ENCODE data around the gene CPT1C. TPM values are rescaled to one million over a fixed set of nuclear protein-coding genes. Genes with fewer than 3 reads are reported as not detected.
A peak's percentile ranks its signal among the peaks of the same experiment; 100 is the strongest.

CPT1C gene
- total and polyA plus RNA-seq, 2 of the 4 experiments (the other 2 are of a cell fraction) = 14.2 to 56.1 TPM

DNA sequence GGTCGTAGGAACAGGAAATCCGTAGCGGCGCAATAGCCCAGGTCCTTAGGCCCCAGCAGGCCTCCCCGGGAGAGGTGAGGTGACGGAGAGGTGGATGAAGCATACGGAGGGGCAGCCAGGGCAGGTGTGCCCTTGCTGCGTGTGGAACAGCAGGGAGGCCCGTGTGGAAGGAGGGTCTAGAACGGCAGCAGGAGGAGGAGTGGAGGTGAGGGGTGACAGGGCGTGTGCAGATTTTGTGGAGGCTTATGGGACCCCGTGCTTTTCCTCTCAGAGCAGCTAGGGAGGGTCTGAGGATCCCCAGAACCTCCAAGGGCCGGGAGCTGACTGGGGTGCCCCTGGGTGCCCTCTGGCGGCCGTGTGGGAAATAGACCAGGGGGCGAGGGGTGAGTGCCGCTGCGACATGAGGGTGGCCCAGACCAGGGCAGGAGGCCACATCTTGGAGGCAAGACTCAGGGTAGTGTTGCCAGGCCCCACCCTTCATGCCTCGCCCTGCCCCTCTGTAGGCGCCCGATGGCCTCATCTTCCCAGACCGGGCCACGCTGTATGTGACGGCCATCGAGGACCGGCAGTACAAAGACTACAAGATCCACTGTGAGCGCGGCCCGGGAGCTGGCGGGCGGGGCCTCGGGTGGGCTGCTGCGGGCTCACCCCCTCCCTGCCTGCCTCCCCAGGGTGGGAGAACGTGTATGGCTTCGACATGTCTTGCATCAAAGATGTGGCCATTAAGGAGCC, 6.5 kb upstream of the CPT1C start:
- peaks cover 3% of the 10 kb centered on the region; the same call in 1 of the 2 replicates for H3K9me1 ChIP-seq (ENCODE audit: insufficient read depth, low read length)
- no peak overlapping the region for H3K4ac ChIP-seq (ENCODE audit: low read depth, low read length)
- H4K8ac ChIP-seq (ENCODE audit: low read depth in 2 of 2, low read length in 2 of 2) = no peak overlapping the region
- no peak overlapping the region for H2BK5ac ChIP-seq (ENCODE audit: low read depth, low read length, poor library complexity, severe bottlenecking)
- H3K4me1 ChIP-seq (ENCODE audit: control insufficient read depth, insufficient read depth, low read length) = peaks cover 6% of the 10 kb centered on the region
- H3K4me3 ChIP-seq (ENCODE audit: insufficient read depth, low read depth, low read length) = no peak overlapping the region
- no peak overlapping the region for H2AK9ac ChIP-seq (replicated peaks; ENCODE audit: low read depth, low read length, poor library complexity)
- no peaks in the 10 kb centered on the region for H3K27me3 ChIP-seq (ENCODE audit: control insufficient read depth, insufficient read depth, low read length)
- POLR2A ChIA-PET (ENCODE audit: unreplicated experiment) = no interaction called here
- H3K23ac ChIP-seq (ENCODE audit: low read depth, low read length) = no peak overlapping the region
- no peak overlapping the region for H2AK5ac ChIP-seq (ENCODE audit: low read depth, low read length)
- in situ Hi-C loops (cut with MboI; ENCODE audit: low sequenced_read_pairs) = loop anchor here (10.0 kb wide), 1 partner anchor 170 kb away; the partner anchor contains the start of gene PTOV1
- dilution Hi-C loops (cut with HindIII; ENCODE audit: low sequenced_read_pairs, unreplicated experiment) = no loop called here
- H3K56ac ChIP-seq (ENCODE audit: extremely low read depth, insufficient read depth, low read length) = no peak overlapping the region
- peaks cover 50% of the 10 kb centered on the region for H4K20me1 ChIP-seq (ENCODE audit: insufficient read depth, low read length)
- H3K4me2 ChIP-seq (ENCODE audit: low read depth, low read length) = no peak overlapping the region
- no peak overlapping the region for H3K9ac ChIP-seq (ENCODE audit: low read depth, low read length)
- no peak overlapping the region for H2BK15ac ChIP-seq (ENCODE audit: low read depth, low read length)
- H3K14ac ChIP-seq (replicated peaks; ENCODE audit: low read depth, low read length) = no peak overlapping the region
- intact Hi-C loops (cut with micrococcal nuclease) = loop anchor here (5.0 kb wide), 1 partner anchor 112 kb away; no protein-coding TSS in a partner anchor
- 68% methylated on average over 10 of the region's 35 CpGs; no CpG with 5 or more reads in 1 of the 2 experiments for whole genome bisulfite sequencing, 2 experiments (ENCODE audit: extremely low coverage in 2 of 2, insufficient read length in 1 of 2)
- BruUV-seq (replicated peaks) = no TSS peak
- H3K27ac ChIP-seq (ENCODE audit: insufficient read depth, low read length) = no peak overlapping the region
- H2AFZ ChIP-seq (replicated peaks; ENCODE audit: low read length, poor library complexity) = no peak overlapping the region
- H4K91ac ChIP-seq (ENCODE audit: insufficient read depth, low read depth, low read length) = no peak overlapping the region
- H3K9me3 ChIP-seq (ENCODE audit: control insufficient read depth, insufficient read depth, low read length) = no peaks in the 10 kb centered on the region
- DNase-seq (no peak), ATAC-seq (ENCODE audit: low read depth) (0 out of 2 replicates have a peak, but pooled peaks have one; percentile 12)
- CTCF ChIA-PET = no interaction called here
- H2BK20ac ChIP-seq (ENCODE audit: low read depth, low read length) = no peak overlapping the region
- H2BK120ac ChIP-seq (ENCODE audit: low read depth, low read length) = no peak overlapping the region
- H3K36me3 ChIP-seq (ENCODE audit: control insufficient read depth, insufficient read depth, low read length) = peaks cover 49% of the 10 kb centered on the region
- no peak overlapping the region for H4K5ac ChIP-seq (ENCODE audit: low read depth, low read length)
- H3K79me1 ChIP-seq (ENCODE audit: low read depth in 1 of 2, low read length in 2 of 2) = peaks cover 19 to 59% of the 10 kb centered on the region in 2 experiments
- TF ChIP-seq RAD21 (IDR thresholded peaks at IDR 0.05; ENCODE audit: low read length) (no peak), FOS (IDR thresholded peaks at IDR 0.05; ENCODE audit: low read depth, low read length) (no peak), CEBPB (IDR thresholded peaks at IDR 0.05; ENCODE audit: low read depth, low read length) (no peak)
- TF ChIP-seq, protein P1, sequence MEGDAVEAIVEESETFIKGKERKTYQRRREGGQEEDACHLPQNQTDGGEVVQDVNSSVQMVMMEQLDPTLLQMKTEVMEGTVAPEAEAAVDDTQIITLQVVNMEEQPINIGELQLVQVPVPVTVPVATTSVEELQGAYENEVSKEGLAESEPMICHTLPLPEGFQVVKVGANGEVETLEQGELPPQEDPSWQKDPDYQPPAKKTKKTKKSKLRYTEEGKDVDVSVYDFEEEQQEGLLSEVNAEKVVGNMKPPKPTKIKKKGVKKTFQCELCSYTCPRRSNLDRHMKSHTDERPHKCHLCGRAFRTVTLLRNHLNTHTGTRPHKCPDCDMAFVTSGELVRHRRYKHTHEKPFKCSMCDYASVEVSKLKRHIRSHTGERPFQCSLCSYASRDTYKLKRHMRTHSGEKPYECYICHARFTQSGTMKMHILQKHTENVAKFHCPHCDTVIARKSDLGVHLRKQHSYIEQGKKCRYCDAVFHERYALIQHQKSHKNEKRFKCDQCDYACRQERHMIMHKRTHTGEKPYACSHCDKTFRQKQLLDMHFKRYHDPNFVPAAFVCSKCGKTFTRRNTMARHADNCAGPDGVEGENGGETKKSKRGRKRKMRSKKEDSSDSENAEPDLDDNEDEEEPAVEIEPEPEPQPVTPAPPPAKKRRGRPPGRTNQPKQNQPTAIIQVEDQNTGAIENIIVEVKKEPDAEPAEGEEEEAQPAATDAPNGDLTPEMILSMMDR (conservative IDR thresholded peaks at IDR 0.05; ENCODE audit: low read depth, low read length) = peak; percentile 28; the same call in 1 of the 2 replicates
- H3K18ac ChIP-seq (ENCODE audit: low read depth, low read length) = no peak overlapping the region
